ENCODE results near the gene STK31.

Gene STK31

GRCh38 chr7:23783115-23783514 is 73.1 kb downstream of the STK31 start:
- no peaks in the 10 kb centered on the region for H3K9me2 ChIP-seq (replicated peaks; ENCODE audit: control insufficient read depth, low read length)
- H3K79me2 ChIP-seq (ENCODE audit: control insufficient read depth, low read length) = no peaks in the 10 kb centered on the region
- TF ChIP-seq EZH2phosphoT487 (IDR thresholded peaks at IDR 0.05; ENCODE audit: borderline replicate concordance, low read length) = no peak
- no peak for TF ChIP-seq CTCF (IDR thresholded peaks at IDR 0.05; ENCODE audit: low read depth, low read length, poor library complexity, severe bottlenecking)
- no peaks in the 10 kb centered on the region for H4K20me1 ChIP-seq (ENCODE audit: control insufficient read depth, insufficient read depth, low read depth, low read length)
- no peaks in the 10 kb centered on the region for H3K9me3 ChIP-seq (ENCODE audit: control insufficient read depth, insufficient read depth, low read length)
- H3K27ac ChIP-seq (ENCODE audit: low read depth, low read length) = no peak overlapping the region
- no peak overlapping the region for H3K4me3 ChIP-seq (ENCODE audit: low read length)
- 0 out of 2 replicates have a peak, but pooled peaks cover 2% of the 10 kb centered on the region for H3K27me3 ChIP-seq (ENCODE audit: control insufficient read depth, low read length)
- H3K36me3 ChIP-seq (ENCODE audit: control insufficient read depth, low read length) = no peaks in the 10 kb centered on the region
- no peaks in the 10 kb centered on the region for H3K4me1 ChIP-seq (ENCODE audit: control insufficient read depth, low read length)
- no peak overlapping the region for H3K4me2 ChIP-seq (ENCODE audit: low read length)
- no peaks in the 10 kb centered on the region for H3F3A ChIP-seq (ENCODE audit: control insufficient read depth, insufficient read depth)

GRCh38 chr7:23787272-23787671 is 77.3 kb downstream of the STK31 start:
- H3K4me3 ChIP-seq (ENCODE audit: low read length) = no peak overlapping the region
- no peaks in the 10 kb centered on the region for H4K20me1 ChIP-seq (ENCODE audit: control insufficient read depth, insufficient read depth, low read depth, low read length)
- no peaks in the 10 kb centered on the region for H3F3A ChIP-seq (ENCODE audit: control insufficient read depth, insufficient read depth)
- no peak overlapping the region for H3K27ac ChIP-seq (ENCODE audit: low read depth, low read length)
- H3K36me3 ChIP-seq (ENCODE audit: control insufficient read depth, low read length) = no peaks in the 10 kb centered on the region
- H3K27me3 ChIP-seq (ENCODE audit: control insufficient read depth, low read length) = 0 out of 2 replicates have a peak, but pooled peaks cover 2% of the 10 kb centered on the region
- TF ChIP-seq EZH2phosphoT487 (IDR thresholded peaks at IDR 0.05; ENCODE audit: borderline replicate concordance, low read length) = no peak
- TF ChIP-seq CTCF (IDR thresholded peaks at IDR 0.05; ENCODE audit: low read depth, low read length, poor library complexity, severe bottlenecking) = no peak
- no peaks in the 10 kb centered on the region for H3K79me2 ChIP-seq (ENCODE audit: control insufficient read depth, low read length)
- H3K9me3 ChIP-seq (ENCODE audit: control insufficient read depth, insufficient read depth, low read length) = no peaks in the 10 kb centered on the region
- H3K4me1 ChIP-seq (ENCODE audit: control insufficient read depth, low read length) = no peaks in the 10 kb centered on the region
- no peaks in the 10 kb centered on the region for H3K9me2 ChIP-seq (replicated peaks; ENCODE audit: control insufficient read depth, low read length)
- H3K4me2 ChIP-seq (ENCODE audit: low read length) = no peak overlapping the region

GRCh38 chr7:23788843-23789242 is 78.8 kb downstream of the STK31 start:
- Histone ChIP-seq H3K9me3 (ENCODE audit: control insufficient read depth, insufficient read depth, low read length) (no peaks in the 10 kb centered on the region), H3F3A (ENCODE audit: control insufficient read depth, insufficient read depth) (no peaks in the 10 kb centered on the region), H3K27ac (ENCODE audit: low read depth, low read length) (no peak overlapping the region), H3K36me3 (ENCODE audit: control insufficient read depth, low read length) (no peaks in the 10 kb centered on the region), H3K27me3 (ENCODE audit: control insufficient read depth, low read length) (0 out of 2 replicates have a peak, but pooled peaks cover 2% of the 10 kb centered on the region), H3K4me2 (ENCODE audit: low read length) (no peak overlapping the region), H4K20me1 (ENCODE audit: control insufficient read depth, insufficient read depth, low read depth, low read length) (no peaks in the 10 kb centered on the region), H3K4me1 (ENCODE audit: control insufficient read depth, low read length) (no peaks in the 10 kb centered on the region), H3K4me3 (ENCODE audit: low read length) (no peak overlapping the region), H3K9me2 (replicated peaks; ENCODE audit: control insufficient read depth, low read length) (no peaks in the 10 kb centered on the region), H3K79me2 (ENCODE audit: control insufficient read depth, low read length) (no peaks in the 10 kb centered on the region)
- no peak for TF ChIP-seq CTCF (IDR thresholded peaks at IDR 0.05; ENCODE audit: low read depth, low read length, poor library complexity, severe bottlenecking)
- no peak for TF ChIP-seq EZH2phosphoT487 (IDR thresholded peaks at IDR 0.05; ENCODE audit: borderline replicate concordance, low read length)

Measured in DOHH2 (cell line).